Measurements from ENCODE around the gene SERBP1.
"Not testable (repeated sequence)": the region's sequence is repeated elsewhere in the genome, so short reads cannot be mapped to it uniquely, and the experiment has no call there.

The SERBP1 gene

DNA sequence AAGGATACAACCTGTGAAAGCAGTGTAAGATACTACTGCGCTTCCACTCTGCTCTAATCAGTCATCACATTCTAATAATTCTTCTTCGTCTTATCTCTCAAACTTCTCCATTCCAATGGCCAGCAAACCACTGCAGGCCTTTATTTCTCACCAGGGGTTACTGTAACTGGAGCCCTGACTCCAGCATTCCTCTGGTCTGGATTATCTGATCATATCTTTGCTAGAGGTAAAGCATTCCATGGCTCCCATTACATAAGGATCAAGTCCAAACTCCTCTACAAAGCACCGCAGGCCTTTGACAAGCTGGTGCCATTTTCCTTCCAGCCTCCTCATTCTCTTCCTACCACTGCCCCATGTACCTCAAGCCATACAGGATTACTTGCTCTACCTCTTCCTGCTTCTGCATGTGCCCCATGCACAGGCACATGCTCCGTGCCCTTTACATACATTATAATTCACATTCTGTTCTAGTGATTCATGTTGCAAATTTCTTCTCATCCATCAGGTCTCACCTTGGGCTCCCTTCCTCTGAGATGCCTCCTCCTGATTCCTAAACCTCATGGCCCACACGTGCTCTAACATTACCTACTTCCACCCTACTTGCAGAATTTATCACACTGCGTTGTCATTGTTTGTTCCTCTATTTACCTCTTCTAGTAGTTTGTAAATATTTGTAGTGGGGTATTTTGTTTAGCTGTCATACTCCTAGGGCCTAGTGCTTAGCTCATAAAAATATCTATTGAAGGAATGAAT lies 9.3 kb upstream of the SERBP1 start:
- DNase-seq: no peak

DNA sequence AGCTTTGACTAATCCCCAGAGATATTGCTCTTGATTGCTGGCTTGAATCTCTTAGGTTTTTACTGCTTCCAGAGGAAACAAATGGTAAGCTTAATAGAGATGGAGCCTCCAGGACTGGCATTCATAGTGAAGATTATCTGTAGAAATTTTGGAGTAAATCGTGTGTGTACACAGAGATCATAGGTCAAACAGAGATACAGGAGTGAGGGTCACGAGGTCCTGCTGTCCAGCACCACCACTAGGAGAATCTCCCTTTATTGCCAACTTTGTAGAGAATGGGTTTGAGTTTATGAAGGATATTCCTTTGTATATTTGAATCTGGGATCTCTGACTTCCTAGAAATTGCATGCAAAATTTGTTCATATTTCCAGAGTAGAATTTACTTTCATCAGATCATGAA lies 7.8 kb upstream of the SERBP1 start:
- no peak for DNase-seq

DNA sequence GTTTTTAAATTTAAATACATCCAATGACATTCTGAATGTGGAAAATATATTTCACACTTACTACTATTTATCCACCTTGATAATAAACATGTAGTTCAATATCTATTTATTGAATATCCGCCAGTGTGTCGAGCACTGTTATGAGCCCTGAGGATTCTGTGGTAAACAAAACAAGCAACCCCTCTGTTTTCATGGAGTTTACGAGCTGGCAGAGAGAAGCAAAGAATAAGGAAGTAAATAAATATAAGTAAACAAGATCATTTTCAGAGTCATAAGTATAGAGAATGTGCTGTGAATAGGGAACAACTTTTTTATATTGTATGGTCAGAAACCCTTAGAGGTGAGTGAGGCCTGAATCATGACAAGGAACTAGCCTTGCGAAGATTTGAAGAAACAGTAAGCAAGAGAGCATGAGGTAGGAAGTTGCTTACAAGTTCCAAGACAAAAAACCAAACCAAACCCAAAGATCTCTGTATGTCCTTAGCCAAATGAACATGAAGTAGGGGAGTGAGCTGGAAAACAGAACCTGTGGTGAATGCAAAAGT lies 6.4 kb upstream of the SERBP1 start:
- DNase-seq: no peak

DNA sequence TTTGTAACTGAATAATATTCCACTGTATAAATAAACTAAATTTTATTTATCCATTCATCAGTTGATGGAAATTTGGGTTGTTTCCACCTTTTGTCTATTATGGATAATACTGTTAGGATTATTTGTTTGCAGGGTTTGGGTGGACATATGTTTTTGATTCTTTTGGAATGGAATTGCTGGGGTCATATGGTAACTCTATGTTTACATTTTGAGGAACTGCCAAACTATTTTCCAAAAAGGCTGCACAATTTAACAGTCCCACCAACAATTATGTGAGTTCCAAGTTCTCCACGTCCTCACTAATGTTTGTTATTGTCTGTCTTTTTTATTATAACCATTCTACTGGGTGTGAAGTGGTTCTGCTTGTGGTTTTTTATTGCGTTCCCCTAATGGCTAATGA lies 4.3 kb upstream of the SERBP1 start:
- no peak for DNase-seq

DNA sequence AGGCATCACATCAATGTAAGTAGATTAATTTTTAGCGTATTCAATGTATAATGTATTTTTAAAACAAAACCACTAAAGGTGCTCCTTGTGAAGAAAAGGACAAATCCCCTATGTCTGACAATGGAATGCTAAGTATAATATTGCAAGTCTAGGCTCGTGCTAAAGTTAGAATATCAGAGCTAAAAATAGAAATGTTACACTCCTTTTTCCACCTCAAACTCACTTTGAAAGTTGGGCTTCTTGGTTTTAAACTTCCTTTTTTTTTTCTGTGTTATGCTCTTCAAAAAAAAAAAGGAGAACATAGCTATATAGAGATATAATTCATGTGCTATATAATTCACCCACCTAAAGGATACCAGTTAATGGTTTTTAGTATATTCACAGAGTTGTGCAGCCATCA lies 3.6 kb upstream of the SERBP1 start:
- no peak for DNase-seq

DNA sequence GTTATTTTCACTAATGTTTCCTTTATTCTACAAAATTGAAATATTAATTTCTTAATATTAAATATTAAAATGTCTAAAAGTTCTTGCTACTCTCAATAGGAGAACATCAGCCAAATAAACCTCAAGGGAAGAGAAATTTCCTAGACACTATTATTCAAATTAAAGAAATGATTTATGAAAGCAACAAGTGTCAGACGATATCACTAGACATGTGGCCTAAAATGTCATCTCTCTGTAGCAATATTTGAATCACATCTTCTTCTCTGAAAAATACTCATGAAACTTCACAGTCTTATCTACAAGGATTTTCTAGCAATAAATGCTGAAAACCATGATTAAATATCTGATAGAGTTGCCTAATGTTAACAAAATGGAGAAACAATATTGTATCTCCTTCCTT lies 2.5 kb upstream of the SERBP1 start:
- DNase-seq: no peak

DNA sequence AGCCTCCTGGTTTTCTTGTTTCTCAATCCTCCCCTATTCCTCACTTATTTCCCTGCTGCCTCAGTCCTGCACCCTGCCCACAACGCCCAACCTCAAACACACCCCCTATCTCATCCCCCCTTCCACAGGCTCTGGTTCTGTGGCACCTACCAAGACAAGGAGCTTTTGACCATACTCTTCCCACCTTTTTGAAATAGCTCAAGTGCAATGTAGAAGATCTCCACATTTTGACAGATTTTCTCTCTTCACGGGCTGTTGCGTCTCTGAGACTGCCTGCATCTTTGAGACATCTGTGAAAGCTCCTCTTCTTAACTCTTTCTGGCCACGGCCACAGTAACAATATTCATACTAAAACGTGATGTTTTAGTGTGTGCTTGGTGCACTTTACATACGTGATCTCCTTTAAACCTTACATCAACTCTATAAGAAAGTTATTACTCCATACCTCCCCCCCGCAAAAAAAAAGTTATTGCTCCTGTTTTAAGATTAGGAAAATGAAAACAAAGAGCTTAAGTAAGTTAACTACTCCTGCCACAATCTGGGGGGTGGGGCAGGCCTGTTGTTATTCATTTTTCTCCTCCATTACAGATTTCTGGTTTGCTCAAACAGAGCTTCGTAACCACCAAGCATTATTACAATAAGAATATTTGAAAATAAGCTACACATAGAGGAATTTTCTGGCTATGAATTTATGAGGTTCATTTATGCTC lies 1.8 kb upstream of the SERBP1 start:
- peak in 1 of 2 experiments; percentile 8 for DNase-seq

DNA sequence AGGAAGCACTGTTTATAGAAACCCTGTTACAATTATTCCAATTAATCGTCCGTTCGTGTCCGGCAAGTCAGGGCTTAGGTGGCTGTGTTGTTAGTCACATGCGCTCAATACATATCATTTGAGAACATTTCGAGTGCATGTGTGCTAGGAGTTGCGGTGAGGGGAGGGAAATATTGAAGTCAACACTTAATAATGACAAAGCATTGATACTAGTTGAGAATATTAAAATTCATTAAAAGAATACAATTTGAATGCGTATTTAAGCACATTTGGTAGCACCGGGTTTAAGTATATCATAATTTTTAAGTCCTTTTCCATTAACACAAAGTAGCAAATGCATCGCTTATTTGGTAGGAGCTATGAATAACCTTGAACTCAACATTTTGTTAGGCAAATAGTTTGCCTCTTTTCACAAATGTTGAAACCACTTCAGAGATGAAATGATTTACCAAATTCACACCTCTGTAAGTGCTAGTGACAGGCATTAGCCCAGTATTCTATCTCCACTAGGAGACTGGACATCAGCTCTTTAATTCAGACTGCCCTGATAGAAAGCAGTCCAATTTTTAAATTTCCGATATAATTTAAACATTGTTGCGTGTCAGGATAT lies 1.1 kb upstream of the SERBP1 start:
- no peak for DNase-seq

DNA sequence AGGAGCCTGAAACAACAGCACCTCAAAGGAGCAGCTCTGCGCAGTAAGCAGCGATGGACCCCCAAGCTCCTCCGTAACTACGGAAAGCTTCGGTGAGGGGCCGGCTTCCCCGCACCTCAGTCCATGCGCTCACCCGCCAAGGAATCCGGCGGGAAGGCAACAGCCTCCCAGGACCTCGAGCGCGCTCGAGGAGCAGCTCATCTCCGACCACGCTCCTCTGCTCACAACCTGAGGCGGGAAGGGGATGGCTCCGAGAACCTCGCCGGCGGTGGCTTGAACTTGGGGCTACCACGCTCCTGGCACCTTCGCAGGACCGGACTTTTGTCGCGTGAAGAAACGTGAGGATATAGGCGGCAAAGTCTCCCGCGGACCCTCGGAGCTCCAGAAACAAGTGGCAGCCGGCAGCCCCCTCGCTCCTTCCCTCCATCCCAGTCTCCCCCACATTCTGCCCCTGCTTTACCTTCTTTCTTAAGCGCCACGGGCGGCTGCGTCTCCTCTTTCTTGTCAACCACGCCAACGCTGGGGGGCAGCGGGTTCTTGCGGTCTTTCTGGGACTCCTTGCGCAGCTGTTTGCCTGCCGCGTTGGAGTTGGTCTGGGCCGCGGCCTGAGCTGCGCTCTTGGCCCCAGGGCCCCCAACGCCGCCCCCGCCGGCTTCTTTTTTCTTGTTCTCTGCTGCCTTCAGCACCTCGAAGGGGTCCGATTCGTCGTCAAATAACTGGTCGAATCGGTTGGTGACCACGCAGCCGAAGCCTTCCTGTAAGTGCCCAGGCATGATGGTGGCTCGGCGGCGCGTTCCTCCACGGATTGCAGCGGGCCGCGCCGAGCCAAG lies 459 bp downstream of the SERBP1 start:
- DNase-seq: peak in 1 of 2 experiments; percentile 1

DNA sequence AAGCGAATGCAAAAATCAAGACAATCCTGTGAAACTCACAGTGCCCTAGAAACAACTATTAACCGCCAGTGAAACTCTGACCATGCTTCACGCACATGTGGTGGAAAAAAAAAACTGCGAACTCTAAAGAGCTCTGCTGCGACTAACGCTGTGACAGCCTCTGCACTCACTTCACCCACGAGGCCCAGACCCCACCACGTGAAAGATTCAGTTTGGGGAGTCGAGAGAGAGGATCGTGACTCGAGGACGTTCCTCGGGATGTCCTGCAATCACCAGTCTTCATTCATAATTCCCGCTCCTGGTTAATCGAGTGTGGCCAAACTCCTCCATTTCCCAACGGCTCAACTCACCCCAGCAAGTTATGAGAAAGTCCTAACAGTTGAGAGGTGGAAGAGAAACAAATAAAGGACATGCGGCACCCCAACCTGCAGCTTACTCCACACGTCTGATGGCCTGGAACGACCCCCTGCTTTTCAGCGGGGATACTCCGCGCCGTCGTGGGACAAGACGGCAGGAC lies 1.1 kb downstream of the SERBP1 start:
- DNase-seq: no peak

DNA sequence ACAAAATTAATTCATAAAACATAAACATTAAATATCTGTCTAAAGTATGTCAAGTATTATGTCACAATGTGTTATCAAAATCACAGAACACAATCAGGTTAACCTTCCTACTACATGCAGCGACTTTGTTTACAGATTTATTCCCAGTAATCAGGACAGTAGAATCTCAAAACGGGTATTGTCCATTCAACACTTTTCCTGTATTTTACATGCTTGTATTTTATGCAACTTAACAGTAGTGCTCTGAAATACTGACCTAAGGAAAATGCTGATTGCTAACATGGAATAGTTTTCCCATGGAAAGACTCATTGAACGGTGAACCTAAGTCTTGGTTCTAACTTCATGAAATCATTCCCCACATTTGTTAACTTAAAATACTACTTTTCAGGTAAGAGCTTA lies 2.3 kb downstream of the SERBP1 start:
- DNase-seq: no peak

DNA sequence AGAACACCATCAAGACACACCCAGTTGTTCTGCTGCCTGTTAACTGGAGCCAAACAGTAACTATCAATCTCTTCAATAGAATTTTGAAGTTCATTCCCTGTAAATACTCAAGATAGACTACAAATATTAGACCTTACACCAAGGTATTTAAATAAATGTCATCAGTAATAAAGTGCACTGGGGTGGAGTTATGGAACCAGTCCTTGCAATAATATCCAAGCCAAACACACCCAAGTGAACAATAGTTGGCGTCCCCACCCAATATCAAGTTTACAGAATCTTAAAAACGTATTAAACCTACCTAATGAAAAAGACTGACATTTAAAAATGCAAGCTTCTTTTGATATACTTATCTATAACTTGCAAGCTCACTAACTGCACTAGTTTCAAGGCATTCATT lies 2.7 kb downstream of the SERBP1 start:
- no peak for DNase-seq

DNA sequence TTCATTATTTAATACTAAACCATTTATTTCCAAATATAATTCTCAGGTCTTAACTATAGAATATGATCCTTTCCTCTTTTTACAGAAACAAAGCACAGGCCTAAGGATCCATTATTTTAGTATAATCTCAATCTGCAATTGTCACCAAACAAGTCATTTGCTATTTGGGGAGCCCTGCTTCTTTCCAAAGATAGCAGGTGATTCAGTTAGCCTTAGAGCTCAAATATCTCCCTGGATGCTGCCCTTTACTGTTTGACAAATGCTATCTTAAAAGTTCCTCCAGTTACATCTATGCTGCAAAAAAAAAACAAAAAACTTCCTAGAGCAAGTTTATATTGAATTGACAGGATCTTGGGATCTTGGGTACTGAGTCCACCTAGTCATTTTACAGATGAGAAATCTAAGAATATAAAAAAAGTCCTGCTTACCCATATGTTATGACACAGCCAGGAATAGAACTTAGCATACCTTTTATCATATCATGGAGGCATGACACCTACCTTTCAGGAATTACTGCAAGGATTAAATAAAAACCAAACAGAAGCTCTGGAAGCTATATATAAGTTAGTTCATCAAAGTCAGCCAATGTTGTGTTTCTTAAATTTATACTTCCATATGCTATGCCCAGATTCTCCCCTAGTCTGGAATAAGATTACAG lies 9.2 kb downstream of the SERBP1 start:
- no peak for DNase-seq

DNA sequence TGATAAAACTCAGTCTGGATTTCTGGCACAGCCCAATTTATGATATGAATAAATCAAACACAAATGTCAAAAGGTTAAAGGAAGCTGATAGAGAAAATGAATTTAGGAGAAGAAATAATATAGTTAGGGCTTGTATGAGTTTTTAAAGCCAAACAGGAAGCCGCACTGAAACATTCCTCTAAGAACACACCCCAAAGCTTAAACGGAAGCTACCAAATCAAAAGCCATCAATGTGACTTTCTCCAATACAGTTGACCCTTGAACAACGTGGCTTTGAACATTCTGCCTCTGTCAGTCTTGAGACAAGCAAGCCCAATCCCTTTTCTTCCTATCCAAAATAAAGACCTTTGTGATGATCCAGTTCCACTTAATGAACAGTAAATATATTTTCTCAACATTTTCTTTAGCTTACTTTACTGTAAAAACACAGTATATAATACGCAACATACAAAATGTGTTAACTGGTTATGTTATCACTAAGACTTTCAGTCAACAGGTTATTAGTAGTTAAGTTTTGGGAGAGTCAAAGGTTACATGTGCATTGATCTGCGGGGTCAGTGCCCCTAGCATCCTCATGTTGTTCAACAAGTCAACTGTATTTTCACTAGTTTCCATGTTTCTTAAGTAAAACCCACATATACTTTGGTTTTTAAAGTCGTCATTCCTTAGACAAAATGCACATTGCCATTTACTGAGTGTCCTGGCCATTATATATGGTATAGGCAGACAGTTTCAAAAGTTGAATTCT lies 11.2 kb downstream of the SERBP1 start:
- DNase-seq: no peak

DNA sequence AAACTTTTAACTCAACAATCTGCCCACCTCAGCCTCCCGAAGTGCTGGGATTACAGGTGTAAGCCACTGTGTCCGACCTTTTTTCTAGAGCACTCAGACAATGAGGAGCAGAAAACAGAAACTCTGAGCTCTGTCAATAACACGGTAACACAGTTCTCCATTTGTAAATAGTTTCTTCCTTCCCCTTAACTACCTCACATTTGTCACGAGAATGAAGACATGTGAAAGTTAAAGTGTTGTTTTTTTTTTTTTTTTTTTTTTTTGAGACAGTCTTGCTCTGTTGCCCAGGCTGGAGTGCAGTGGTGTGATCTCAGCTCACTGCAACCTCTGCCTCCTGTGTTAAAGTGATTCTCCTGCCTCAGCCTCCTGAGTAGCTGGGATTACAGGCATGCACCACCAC lies 12.5 kb downstream of the SERBP1 start:
- DNase-seq: not testable (repeated sequence)

DNA sequence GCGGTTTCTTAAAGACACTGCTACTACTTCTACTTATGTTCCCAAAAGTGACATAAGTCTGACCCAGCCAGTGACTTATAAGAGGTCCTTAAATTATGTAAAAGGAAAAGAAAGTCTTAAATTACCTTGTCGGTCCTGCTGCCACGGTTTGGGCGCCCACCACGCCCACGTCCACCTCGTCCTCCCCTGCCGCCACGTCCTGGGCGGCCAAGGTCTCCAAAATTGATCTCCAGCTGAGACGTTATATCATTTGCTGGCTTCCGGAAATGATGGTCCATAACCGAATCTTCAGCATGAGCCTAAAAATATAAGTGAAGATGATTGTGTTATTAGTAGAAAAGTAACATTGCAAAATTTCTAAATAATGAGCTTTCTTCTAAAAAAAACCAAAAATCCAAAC lies 15.2 kb downstream of the SERBP1 start:
- DNase-seq: no peak

DNA sequence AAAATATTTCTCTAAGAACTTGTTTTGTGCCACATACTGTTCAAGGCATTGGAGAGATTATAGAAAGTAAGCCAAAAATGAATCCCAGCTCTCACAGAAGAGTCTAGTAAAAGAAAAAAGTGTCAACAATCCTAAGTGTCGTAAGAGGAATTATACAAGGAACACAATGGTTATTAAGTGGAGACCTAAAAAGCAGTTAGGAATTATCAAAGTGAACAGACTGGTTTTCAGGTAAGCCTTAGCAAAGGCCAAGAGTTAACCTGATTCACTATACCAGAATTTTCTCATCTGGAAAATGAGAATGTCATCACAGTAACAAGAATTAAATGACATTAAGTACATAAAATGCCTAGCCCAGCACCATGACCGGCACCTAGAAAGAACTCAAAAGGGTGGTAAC lies 15.6 kb downstream of the SERBP1 start:
- DNase-seq: no peak

DNA sequence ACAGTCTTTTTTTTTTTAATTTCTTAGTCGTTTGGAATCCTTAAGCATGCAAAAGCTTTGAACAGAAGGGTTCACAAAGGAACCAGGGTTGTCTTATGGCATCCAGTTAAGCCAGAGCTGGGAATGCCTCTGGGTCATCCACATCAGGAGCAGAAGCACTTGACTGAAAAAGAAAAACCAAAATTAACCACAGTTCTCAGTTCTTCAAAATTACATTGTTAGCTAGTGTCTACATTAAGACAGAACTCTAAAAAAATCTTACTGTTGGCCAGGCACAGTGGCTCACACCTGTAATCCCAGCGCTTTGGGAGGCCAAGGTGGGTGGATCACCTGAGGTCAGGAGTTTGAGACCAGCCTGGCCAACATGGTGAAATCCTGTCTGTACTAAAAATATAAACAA lies 17.1 kb downstream of the SERBP1 start:
- not testable (repeated sequence) for DNase-seq

DNA sequence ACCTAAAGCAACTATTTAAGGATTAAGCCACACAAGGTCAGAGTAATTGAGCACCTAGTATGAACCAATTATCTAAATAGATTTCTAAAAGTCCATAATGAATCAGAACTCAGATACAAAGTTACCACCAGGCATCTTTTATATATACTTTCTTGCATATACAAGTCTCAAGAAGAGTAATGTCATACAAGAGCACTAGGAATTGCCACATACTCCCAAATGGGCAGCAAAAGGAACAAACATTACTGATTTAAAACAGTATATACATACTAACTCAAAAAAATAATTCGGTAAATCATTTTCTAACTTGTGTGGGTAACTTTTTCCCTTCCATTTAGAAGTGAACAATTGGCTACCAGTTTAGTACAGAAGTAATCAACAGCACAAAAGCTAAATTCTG lies 22.1 kb downstream of the SERBP1 start:
- no peak for DNase-seq

DNA sequence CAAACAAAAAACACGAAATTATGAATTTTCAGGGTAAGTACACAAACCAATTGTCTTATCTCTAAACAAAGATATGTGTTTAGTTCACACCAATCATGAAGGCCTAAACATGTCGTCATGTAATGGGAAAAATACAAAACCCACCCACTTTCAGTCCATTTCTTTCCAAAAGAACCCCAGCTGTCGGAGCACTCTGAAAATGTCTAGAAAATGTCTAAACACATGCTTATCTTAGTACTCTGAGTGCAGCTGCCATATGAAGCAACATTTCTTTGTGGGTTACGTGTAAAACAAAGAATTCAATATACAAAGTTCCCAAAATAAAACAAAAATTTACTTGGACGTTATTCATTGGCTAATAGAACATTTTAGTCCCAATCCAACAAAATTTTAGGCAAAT lies 22.7 kb downstream of the SERBP1 start:
- DNase-seq: no peak

DNA sequence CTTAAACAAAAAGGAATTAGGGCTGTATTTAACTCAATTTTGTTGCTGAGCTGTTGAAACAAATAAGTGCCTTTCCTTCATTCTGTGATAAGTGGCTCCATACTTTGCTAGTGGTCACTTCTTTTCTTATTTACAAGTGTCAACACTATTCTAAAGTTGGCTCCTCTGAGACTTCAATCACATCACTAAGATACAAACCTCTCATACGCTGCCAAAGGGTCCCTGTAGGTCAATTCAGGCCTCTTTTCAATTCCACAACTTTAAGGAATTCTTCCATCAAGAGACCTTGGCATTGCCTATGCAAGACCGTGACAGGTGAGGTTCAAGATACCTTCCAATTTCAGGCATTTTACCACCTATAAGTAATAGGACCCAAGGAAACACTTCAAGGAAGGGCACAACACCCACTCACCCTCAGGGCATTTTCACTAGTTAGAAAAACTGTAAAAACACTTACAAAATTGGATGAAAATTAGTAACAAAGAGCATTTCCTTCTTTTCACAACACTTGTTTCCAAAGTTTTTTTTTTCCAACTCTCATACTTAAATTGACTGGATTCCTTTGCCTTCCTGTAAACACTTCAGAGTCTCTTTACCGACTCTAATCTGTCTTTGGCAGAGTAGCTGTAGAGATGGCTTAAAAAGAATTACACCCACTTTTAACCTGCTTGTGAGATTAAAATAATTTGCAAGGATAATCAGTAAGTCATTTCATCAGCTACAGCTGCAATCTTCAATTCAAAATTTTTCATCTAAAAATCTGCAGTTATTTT lies 24.5 kb downstream of the SERBP1 start:
- no peak for DNase-seq
